Stimulated activated CD4-positive, alpha-beta T cell treated with anti-CD3 and anti-CD28 coated beads, Interleukin-12 subunit alpha, Interleukin-12 subunit beta, amount 100 ng/mL, for 24 hours (primary cell): ENCODE results near the gene UBTD1.
"Not testable (repeated sequence)": the region's sequence is repeated elsewhere in the genome, so short reads cannot be mapped to it uniquely, and the experiment has no call there.

ENCODE experiments used
- DNase-seq, 2 experiments: peaks; one replicate each; pipeline ENCODE4 v3.0.0-alpha.2; 2020; ENCODE audit warnings: low read depth in 2 of 2

Gene UBTD1

GRCh38 chr10:97538411-97538810 is 39.7 kb downstream of the UBTD1 start:
- DNase-seq, result no peak

DNA sequence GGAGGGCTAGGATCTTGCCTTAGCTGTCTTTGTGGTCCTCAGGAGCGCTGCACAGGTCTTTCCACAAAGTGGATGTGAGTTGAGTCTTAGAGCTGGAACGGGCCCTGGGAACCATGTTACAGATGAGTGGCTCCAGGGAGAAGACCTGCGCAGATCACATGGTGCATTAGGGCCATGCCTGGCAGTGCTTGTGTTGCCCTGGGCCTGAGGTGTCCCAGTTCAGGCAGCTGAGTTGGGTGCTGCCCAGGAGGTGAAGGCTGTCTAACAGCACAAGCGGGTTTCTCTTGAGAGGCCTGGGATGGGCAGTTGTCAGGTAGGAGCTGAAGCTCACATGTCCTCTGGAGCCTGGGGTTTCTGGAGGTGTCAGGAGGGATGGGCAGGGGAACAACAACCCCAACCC is 40.1 kb downstream of the UBTD1 start:
- DNase-seq, result no peak

- DNase-seq, result no peak
These were observed 40.9 kb downstream of the UBTD1 start for GRCh38 chr10:97539523-97540200.

DNA sequence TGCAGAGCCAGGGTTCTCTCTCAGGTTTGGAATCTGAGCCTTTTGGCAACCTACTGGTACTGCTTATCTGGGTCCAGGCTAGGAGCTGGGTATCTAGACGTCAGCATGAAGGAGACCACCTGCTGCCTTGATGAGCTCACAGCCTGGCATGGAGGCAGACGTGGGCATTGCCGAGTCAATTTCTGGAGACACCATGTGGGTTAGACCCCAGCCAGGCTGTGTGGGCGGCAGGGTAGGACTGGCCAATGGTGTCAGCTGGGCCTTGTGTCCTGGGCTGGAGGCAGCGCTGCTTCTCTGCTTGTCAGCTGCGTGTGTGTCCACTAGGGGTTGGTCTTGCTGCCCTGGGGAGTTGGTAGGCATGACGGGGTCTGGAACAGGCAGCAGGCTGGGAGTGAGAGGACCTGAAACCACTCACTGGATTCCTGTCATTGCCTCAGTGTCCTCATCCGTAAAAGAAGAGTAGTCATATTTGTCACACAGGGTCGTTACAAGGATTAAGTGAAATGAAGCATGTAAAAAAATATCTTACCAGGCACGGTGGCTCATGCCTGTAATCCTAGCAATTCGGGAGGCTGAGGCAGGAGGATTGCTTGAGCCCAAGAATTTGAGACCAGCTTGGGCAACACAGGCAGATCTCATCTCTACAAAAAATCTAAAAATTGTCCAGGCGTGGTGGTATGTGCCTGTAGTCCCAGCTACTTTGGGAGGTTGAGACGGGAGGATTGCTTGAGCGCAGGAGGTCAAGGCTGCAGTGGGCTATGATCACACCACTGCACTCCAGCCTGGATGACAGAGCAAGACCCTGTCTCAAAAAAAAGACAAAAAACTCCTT is 42.2 kb downstream of the UBTD1 start:
- DNase-seq, result no peak

- DNase-seq, result peak; percentile 24 to 50
These were observed 43.7 kb downstream of the UBTD1 start for GRCh38 chr10:97542169-97543024.

GRCh38 chr10:97543025-97543546 is 44.4 kb downstream of the UBTD1 start:
- peak; percentile 41 to 67 for DNase-seq

DNA sequence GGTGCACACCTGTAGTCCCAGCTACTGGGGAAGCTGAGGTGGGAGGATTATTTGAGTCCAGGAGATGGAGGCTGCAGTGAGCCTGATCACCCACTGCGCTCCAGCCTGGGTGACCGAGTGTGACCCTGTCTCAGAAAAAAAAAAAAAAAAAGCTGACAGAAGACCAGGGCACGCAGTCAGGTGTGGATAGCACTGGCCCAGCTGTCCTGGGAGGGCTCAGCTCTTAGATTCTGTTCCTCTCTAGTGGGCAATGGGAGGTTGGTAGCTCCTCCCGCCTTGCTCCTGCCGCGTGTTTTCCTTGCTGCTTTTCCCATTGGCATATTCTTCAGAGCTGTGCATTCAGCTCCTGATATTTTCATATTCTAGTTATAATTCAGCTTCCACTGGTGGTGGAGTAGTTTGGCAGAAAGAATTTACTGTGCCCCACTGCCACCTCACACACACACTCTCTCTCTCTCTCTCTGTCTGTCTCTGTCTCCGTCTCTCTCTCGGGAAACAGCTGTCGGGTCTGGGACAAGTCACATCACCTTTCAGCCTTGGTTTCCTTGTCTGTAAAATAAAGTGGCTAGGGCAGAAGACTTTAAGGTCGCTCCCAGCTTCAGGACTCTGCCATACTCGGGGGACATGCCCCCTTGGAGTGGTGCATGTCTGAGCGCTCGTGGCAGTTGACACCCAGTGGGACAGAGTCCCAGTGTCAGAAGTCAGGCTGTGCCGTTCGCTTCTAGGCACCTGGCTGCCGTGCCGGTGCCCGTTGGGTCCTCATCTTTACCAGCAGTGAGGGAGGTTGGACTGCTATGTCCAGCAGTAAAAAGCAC is 47.9 kb downstream of the UBTD1 start:
- no peak for DNase-seq

- DNase-seq, result no peak
These were observed 48.5 kb downstream of the UBTD1 start for GRCh38 chr10:97547271-97547600.

DNA sequence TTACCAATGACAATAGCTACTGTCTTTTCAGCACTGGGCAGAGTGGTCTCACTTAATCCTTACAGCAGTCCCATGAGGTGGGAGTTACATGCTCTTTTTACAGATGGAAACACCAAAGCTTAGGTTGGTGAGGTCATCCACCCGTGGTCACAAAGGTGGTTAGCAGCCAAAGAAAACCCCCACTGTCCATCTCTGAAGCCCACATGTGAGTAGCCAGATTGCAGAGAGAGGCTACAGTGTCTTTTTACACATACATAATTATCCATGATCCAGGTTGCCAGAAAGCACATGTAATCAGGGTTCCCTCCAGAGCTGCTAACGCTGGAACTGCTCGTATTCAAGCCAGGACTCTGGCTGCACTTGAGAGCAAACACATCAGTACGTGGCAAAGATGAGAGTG is 49.2 kb downstream of the UBTD1 start:
- no peak for DNase-seq

DNA sequence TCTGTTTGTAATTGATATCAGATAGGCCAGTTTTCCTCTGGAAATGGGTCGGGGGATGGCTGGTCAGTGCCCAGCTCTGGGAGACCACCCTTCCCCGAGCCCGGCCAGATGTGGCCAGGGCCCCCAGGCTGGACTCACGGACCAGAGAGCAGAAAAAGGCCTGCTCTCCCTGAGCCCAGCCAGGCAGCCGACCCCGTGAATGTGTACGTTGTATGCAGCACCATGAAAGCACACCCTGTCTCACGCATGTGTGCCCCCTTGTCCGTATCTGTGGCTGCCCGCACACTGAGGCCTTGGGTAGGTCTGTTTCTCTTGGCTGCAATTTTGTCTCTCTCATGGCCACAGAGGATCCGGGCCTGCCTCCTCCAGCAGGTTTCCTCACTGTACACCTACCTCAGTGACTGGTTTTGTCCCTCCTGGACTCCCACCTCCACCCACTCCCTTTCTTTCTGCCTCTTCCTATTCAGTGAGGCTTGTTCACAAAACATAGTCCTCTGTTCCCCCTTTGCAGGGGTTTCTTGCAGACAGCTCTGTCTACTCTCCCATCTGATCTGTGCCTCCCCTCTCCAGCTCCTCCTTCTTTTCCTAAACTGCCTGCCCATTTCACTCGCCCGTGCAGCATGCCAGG is 50.2 kb downstream of the UBTD1 start:
- DNase-seq, result no peak

- DNase-seq, result no peak
These were observed 51.0 kb downstream of the UBTD1 start for GRCh38 chr10:97549587-97550322.

DNA sequence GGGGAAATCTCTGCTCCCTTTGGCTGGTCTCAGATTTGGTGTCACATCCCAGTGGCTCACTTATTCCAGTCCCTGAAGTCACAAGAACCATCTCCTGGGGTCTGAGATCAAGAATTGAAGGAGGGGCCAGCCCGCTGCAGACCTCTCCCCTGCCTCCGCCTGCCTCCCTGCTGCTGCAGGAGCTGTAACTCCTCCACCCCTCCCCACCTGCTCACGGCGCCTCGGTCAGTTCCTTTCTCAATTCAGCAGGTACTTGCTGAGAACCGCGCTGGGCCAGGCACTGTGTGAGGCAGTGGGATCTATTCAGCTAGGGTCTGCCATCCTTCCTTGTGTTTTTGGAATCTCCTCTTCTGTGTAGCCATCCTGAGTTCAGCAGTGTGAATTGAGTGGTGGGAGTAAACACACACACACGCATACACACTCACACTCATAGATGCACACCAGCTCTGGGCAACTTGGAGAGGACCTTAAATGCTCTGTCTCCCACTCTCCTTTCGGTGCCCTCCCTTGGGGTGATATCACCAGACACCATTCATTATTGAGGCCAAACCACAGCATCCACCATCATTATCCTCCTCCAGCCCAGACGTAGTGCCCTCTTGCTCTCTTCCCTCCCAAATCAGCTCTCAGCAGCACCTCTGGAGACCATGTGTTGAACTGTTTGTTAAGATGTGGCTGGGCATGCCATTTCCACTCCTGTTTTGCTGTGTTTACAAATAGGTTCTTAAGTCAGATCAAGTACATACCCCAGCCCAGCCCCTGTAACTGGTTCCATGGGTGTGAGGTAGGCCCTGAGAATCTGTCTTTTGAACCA is 51.8 kb downstream of the UBTD1 start:
- no peak for DNase-seq

DNA sequence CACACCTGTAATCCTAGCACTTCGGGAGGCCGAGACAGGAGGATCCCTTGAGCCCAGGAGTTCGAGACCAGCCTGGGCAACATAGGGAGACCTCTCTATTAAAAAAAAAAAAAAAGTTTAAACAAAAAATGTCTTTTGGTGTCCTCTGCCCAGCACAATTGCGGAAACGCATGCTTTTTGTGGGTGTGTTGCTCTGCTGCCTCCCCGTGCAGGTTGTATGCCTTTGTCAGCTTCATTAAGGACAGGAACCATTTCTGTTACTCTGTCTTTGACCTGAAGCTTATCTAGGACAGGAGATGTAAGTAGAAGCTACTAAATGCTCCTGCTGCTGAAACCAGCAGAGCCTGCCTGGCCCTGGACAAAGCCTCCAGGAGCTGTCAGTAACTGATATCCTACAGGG is 52.5 kb downstream of the UBTD1 start:
- no peak for DNase-seq

- DNase-seq, result peak; percentile 26 to 46
These were observed 54.9 kb downstream of the UBTD1 start for GRCh38 chr10:97553575-97554031.

- DNase-seq, result not testable (repeated sequence)
These were observed 55.6 kb downstream of the UBTD1 start for GRCh38 chr10:97554336-97554735.

- not testable (repeated sequence) for DNase-seq
These were observed 56.8 kb downstream of the UBTD1 start for GRCh38 chr10:97555541-97555940.

DNA sequence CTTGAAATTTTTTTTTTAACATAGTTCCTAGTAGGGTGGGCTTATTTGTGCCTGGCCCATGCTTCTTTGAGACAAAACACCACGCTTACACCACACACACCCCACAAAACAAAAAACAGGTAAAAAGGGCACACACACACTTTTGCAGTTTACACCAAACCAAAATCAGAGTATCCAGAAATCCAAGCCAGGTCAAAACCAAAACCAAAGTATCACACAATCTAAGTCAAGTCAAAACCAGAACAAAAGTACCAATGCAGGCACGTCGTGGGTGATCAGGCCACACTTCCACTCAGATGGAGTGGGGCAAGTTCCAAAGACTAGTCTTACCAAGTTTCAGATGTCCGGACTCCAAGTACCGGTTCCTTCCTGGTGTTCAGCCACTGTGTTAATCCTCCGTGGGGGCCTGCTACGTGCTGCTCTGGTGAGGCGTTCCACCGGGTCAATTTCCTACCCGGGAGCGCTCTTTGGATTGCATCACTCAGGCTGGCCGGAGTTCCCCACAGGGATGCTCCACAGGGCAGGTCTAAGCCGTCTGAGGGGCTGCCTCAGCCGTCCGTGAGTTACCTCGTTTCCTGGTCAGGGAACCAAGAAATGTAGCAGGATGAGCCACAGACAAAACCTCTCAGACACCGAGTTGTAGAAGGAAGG is 62.1 kb downstream of the UBTD1 start:
- not testable (repeated sequence) for DNase-seq

GRCh38 chr10:97561386-97562077 is 62.8 kb downstream of the UBTD1 start:
- DNase-seq, result not testable (repeated sequence)
